ENCODE measurements around the gene GDF7.

The GDF7 gene

GRCh38 chr2:20632446-20632990 lies 34.4 kb upstream of the GDF7 start:
- H3K79me2 ChIP-seq (ENCODE audit: insufficient read depth, low read length): no peaks in the 10 kb centered on the region
- DNase-seq (no peak), ATAC-seq (ENCODE audit: insufficient read depth, low read depth) (no peak)
- H4K20me1 ChIP-seq (ENCODE audit: insufficient read depth, low read length): 0 out of 2 replicates have a peak, but pooled peaks cover 5% of the 10 kb centered on the region
- no peak overlapping the region for H3K4me3 ChIP-seq (ENCODE audit: low read depth in 1 of 2, low read length in 2 of 2)
- H3K4me2 ChIP-seq (ENCODE audit: insufficient read depth, low read length): no peak overlapping the region
- H2AFZ ChIP-seq (ENCODE audit: low read depth, low read length): no peak overlapping the region
- no peaks in the 10 kb centered on the region for H3K4me1 ChIP-seq (ENCODE audit: insufficient read depth, low read length)
- H3K27ac ChIP-seq (ENCODE audit: low read length): no peak overlapping the region
- no peak overlapping the region for H3K9ac ChIP-seq (ENCODE audit: low read depth, low read length)
- TF ChIP-seq EZH2 (IDR thresholded peaks at IDR 0.05; ENCODE audit: borderline replicate concordance, low read depth, low read length, severe bottlenecking): no peak
- no peak for TF ChIP-seq CTCF (IDR thresholded peaks at IDR 0.05; ENCODE audit: borderline replicate concordance, extremely low read depth, low read length, poor library complexity, severe bottlenecking)
- no peaks in the 10 kb centered on the region for H3K36me3 ChIP-seq (ENCODE audit: insufficient read depth, low read length)
- no peaks in the 10 kb centered on the region for H3K9me3 ChIP-seq (ENCODE audit: insufficient read depth, low read length, severe bottlenecking)
- no peaks in the 10 kb centered on the region for H3K27me3 ChIP-seq (ENCODE audit: insufficient read depth, low read length, poor library complexity)

DNA sequence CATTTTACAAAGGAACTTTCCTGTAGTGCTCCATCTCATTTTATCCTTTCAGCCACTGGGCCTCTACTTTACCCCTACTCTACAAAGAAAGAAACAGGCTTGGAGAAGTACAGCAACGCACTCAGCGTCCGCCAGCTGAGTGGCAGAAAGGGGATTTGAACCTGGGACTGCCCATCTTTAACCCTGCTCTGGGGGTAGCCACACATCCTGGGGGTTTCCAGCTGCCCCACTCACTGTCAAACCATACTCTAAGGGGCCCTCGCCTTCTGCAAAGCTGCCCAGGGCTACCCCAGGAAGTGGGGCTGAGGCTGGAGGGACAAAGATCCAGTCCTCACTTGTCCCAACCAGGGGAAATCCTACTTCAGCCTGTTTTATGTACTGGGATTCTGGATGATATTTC lies 33.9 kb upstream of the GDF7 start:
- Histone ChIP-seq H3K27me3 (ENCODE audit: insufficient read depth, low read length, poor library complexity) (no peaks in the 10 kb centered on the region), H3K4me1 (ENCODE audit: insufficient read depth, low read length) (no peaks in the 10 kb centered on the region), H3K36me3 (ENCODE audit: insufficient read depth, low read length) (no peaks in the 10 kb centered on the region), H3K9ac (ENCODE audit: low read depth, low read length) (no peak overlapping the region), H3K79me2 (ENCODE audit: insufficient read depth, low read length) (no peaks in the 10 kb centered on the region), H3K4me2 (ENCODE audit: insufficient read depth, low read length) (no peak overlapping the region), H3K9me3 (ENCODE audit: insufficient read depth, low read length, severe bottlenecking) (no peaks in the 10 kb centered on the region), H3K4me3 (ENCODE audit: low read depth in 1 of 2, low read length in 2 of 2) (no peak overlapping the region), H4K20me1 (ENCODE audit: insufficient read depth, low read length) (0 out of 2 replicates have a peak, but pooled peaks cover 4% of the 10 kb centered on the region), H2AFZ (ENCODE audit: low read depth, low read length) (no peak overlapping the region), H3K27ac (ENCODE audit: low read length) (no peak overlapping the region)
- TF ChIP-seq CTCF (IDR thresholded peaks at IDR 0.05; ENCODE audit: borderline replicate concordance, extremely low read depth, low read length, poor library complexity, severe bottlenecking) (no peak), EZH2 (IDR thresholded peaks at IDR 0.05; ENCODE audit: borderline replicate concordance, low read depth, low read length, severe bottlenecking) (no peak)
- ATAC-seq (ENCODE audit: insufficient read depth, low read depth) (no peak), DNase-seq (no peak)

- TF ChIP-seq EZH2 (IDR thresholded peaks at IDR 0.05; ENCODE audit: borderline replicate concordance, low read depth, low read length, severe bottlenecking): no peak
- TF ChIP-seq CTCF (IDR thresholded peaks at IDR 0.05; ENCODE audit: borderline replicate concordance, extremely low read depth, low read length, poor library complexity, severe bottlenecking): no peak
- H3K4me3 ChIP-seq (ENCODE audit: low read depth in 1 of 2, low read length in 2 of 2): no peak overlapping the region
- H3K9ac ChIP-seq (ENCODE audit: low read depth, low read length): no peak overlapping the region
- no peaks in the 10 kb centered on the region for H3K79me2 ChIP-seq (ENCODE audit: insufficient read depth, low read length)
- no peak for DNase-seq
- no peaks in the 10 kb centered on the region for H3K27me3 ChIP-seq (ENCODE audit: insufficient read depth, low read length, poor library complexity)
- no peaks in the 10 kb centered on the region for H3K9me3 ChIP-seq (ENCODE audit: insufficient read depth, low read length, severe bottlenecking)
- ATAC-seq (ENCODE audit: insufficient read depth, low read depth): no peak
- no peak overlapping the region for H3K4me2 ChIP-seq (ENCODE audit: insufficient read depth, low read length)
- H4K20me1 ChIP-seq (ENCODE audit: insufficient read depth, low read length): 0 out of 2 replicates have a peak, but pooled peaks cover 3% of the 10 kb centered on the region
- H3K36me3 ChIP-seq (ENCODE audit: insufficient read depth, low read length): no peaks in the 10 kb centered on the region; the same call in 1 of the 2 replicates
- no peak overlapping the region for H2AFZ ChIP-seq (ENCODE audit: low read depth, low read length)
- no peak overlapping the region for H3K27ac ChIP-seq (ENCODE audit: low read length)
- no peaks in the 10 kb centered on the region for H3K4me1 ChIP-seq (ENCODE audit: insufficient read depth, low read length)
These were observed 33.0 kb upstream of the GDF7 start for GRCh38 chr2:20633794-20634506.
